GM19463 (cell line): Measurements from ENCODE around the gene AEBP1.

Experiments
- ATAC-seq: cut with Tn5 transposase; IDR thresholded peaks from one replicate; pipeline ENCODE4 v1.9.1; 2021; ENCODE audit warnings: mild to moderate bottlenecking, moderate library complexity; ENCODE audit not compliant: unreplicated experiment

Gene AEBP1

DNA sequence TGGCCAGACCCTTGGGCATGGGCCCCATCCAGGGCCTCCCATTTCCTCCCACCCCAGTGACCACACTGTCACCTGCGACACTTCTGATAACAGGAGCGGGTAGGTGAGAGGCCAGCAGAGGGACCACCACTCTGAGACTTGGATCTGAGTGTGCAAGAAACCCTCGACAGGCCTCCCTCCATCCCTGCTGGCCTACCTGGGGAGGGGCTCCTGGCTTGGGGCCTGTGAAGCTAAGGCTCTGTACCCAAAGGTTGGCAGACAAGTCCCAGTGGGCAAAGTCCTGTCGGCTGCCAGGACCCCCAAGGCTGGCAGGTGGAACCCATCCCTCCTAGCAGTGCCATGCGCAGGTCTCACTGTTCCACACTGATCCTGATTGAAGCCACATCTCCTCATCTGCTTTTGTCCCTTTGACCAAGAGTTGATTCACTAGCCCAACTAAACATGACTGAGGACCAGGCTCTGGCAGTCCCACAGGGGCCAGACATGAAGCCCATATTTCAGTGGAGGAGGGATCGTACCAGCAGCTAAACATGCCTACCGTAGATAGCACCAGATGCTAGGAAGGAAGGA is 37.6 kb upstream of the AEBP1 start:
- no peak for ATAC-seq

DNA sequence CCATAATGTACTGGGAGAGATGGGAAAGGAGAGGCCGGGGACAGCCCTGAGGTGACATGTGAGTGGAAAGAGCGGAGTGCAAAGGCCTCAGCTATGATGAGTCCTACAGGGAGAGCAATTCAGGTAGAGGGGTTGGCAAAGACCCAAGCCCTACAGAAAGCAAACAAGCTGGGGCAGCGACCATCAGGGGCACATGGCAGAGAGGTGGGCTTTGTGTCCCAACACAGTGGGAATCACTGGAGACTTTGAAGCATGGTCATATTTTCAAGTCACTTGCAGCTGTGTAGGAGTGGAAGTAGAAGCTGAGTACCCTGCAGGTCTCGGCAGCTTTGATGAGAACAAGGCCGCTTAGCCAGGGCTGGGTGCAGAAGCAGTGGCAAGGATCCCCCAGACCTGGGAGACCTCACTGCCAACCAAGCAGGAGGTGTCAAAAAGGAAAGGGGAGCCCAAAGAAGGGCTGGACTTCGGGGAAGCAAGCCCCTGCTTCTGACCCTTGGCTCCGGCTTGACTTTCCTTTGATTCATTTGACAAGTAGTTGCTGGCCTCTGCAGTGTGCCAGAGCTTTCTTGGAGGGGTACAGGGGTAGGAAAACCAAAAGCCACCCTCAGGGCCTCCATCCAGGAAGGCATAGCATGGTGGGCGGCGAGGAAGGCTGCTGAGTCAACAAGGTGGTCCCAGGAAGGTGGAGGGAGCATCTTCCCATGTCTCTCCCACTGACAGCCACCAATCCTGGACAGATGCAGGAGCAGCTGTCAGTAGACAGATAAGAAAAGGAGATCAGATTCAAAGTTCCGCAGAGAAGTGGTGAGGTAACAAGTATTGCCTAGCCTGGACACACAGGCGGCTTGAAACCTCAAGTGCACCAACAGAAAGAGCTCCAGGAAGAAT is 36.8 kb upstream of the AEBP1 start:
- no peak for ATAC-seq

DNA sequence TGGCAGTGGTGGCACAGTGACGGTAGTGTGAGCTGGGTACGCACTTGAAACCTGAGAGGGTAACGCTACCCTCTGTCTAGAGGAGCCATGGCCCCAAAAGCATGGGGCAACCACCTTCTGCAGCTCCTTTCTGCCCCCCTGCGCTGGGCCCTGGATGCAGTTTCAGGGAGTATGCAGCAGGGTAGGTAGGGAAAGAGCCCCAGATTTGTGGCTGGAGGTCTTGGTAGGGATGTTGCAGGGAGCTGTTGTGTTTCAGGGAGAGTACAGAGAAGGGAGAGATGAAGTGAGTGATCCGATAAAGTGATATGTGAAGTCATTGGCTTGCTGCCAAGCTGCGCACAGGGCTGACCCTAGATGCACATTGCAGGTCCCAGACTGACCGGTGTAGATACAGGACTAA is 36.1 kb upstream of the AEBP1 start:
- no peak for ATAC-seq

DNA sequence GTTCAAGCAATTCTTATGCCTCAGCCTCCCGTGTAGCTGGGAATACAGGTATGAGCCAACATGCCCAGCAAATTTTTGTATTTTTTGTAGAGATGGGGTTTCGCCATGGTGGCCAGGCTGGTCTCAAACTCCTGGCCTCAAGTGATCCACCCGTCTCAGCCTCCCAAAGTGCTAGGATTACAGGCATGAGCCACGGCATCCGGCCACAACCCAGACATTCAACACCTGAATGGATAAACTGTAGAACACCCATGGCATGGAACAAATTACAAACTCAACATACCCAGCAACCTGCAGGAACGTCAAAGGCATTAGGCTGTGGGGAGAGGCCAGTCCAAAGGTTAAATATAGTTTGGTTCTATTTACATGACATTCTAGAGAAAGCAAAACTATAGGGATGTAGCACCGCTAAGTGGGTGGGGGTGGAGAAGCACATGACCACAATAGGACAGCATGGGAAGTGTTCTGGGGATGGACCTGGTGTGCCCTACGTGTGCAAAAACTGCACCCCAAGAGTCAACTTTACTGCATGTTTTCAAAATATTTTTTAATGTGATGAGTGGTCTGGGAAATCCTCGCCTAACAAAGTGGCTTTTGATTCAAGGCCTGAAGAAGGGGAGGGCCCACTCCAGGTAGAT is 32.3 kb upstream of the AEBP1 start:
- ATAC-seq = no peak

DNA sequence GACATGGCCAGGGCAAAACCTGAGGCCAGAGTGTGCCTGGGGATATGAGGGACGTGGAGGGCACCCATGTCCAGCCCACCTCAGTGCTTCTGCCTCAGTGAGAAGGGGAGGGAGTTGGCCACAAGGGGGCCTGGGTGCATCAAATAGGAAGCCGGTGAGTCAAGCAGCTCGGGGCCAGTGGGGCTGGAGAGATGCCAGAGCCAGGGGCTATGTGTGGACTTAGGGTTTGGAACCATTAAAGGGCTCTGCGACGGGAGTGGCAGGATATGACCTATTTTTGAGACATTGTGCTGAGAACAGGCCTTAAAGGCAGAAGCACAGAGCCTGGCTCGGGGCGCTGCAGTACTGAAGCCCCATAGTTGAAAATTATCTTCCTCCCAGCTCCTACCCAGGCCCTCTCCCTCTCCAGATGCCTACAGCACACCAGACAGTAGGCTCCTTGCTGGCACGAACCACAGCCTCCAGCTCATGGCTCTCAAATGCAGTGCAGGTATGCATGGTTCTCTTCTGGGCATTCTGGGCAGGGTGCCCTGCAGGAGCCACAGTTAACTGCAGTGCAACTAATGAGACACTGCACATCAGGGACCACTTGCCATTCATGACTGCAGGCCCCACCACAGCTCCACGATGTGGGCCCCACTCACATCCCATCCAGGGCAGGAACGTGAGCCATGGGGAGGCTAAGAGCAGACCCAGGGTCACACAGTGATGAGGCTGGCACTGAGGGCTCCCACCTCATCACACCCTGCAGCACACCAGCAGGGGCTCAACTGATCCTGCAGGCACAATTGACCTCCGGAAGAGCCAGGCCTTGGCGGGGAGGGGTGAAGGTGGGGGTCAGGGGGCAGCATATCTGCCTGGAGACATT is 31.5 kb upstream of the AEBP1 start:
- ATAC-seq = no peak

DNA sequence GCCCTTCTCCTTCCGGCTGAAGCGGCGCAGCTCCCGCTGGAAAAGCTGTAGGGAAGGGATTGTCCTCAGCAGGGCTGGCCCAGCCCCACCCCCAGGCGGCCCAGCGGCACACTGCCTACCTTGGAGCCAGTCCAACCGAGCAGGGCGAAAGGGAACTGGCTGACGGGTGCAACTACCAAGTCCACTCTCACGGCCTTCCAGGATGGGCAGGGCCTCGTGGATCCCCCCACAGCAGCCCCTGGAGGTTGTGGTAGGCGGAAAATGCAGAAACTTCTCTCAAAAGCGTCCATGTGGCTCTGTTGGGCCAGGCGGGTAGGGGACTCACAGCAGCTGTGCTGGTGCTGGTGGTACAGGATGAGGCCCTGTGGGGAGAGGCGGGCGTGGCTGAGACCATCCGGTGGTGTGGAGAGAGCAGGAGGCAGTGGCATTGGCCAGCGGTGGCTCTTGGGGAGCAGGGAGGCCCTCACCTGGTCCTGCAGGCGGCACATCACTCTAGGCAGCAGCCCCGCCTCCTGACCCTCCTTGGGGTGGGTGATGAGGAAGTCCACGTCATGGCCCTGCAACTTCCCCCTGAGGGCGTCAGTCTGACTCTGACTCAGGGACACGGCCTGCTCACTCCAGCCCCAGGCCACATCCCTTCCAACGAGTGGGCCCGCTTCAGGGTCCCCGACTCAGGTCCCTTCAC is 30.3 kb upstream of the AEBP1 start:
- ATAC-seq = peak; percentile 67

DNA sequence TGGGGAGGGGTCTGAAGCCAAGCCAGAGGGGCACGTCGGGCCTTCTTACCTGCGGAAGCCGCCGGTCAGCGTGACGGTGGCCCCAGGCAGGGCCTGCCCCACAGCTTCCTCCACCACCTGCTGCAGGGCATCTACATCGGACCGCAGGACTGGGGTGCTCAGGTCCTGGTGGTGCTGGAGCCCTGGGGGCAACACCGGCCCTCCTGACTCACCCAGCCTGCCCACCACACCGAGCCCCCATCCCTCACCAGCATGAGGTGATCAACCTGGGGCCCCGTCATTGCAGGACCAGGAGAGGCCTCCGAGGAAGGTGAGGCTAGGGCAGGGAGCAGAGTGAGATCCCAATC is 29.8 kb upstream of the AEBP1 start:
- no peak for ATAC-seq

DNA sequence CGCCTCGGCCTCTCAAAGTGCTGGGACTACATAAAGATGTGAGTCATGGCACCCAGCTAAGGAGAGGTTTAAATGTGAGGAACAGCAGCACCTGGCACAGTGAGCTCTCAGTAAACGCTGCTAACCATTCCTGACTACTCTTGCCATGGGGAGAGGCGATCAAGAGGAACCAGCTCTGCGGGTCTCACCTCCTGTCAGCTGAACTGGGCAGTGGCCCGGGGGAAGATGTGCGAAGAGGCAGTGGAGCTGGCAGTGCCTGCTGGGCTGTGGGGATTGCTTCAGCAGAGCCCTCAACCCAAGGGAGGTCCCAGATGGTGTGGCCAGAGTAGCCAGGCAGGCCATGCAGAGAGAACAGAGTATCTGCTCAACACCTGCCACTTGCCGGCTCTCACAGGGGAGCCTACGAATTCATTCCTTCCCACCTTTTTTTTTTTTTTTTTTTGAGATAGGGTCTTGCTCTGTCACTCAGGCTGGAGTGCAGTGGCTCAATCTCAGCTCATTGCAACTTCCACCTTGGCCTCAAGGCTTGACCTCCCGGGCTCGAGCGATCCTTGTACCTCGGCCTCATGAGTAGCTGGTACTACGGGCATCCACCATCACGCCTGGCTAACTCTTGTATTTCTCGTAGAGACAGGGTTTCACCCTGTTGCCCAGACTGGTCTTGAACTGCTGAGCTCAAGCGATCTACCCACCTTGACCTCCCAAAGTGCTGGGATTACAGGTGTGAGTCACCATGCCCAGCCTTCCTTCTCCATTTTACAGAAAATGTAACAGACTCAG is 28.7 kb upstream of the AEBP1 start:
- ATAC-seq = no peak

DNA sequence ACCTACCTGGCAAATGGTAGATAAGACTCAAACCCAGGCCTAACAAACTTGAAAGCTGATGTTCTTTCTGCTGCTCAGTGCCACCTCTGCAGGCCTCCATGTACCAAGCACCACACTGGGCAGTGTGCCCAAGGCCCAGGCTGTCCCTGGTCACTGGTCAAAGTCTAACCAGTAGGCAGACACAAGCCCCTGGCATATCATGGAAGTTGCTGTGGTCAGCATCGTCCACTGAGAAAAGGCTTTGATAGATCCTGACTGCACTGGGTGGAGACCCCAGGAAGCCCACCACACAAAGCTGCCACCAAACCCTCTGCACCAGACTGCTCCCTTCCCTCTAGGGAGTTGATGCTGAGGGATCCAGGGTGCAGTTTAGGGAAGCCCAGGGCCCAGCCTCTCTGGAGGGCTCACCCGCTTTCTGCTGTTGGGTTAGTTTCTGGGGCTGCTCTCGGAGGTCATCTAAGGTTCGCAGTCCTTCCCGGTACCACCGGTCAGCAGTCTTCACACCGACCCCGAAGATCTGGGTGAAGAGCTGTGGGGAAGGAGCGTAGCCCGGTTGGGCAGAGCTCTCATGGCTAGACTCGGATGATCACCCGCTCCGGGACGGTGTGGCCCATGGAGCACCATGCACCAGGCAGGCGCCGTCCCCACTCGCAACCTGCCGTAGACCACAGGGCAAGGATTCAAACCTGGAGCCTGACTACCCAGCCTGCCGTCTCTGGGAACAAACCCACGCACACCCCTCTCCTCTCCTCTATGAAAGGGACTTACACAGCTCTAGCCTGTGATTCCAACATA is 27.8 kb upstream of the AEBP1 start:
- ATAC-seq = no peak

DNA sequence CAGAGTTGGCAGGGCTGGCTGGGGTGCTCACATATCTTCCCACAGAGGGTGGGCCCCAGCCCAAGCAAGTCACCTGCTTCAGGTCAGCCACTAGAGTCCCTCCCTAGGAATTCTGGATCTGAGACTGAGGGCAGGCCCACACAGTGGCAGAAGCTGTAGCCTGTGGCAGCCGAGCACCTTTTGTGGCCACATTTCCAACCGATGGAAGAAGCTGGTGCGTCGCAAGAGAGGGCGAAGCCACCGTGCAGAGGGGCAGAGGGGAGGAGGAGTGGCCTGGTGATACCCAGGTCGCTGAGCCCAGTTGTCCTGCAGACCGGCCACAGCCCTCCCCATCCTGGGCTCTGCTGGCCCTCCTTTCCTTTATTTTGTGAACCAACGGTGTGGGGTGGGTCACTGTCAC is 27.1 kb upstream of the AEBP1 start:
- ATAC-seq = no peak

DNA sequence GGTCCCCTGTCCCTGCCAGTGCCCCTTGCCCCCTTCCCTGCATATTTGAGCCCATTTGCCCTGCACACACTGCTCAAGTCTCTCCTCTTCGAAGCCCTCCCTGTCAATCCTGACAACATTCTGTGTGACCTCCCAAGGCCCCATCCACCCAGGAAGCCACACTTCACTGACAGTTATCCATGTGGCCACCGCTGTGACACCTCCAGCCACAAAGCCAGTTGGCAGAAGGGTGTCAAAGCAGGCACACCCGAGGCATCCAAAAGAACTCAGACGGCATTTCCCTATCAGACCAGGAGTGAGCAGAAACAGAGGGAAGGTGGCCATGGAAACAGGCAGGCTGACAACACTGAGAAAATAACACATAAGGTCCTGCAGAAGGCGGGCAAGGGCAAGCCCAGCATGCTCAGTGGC is 26.5 kb upstream of the AEBP1 start:
- ATAC-seq = no peak

DNA sequence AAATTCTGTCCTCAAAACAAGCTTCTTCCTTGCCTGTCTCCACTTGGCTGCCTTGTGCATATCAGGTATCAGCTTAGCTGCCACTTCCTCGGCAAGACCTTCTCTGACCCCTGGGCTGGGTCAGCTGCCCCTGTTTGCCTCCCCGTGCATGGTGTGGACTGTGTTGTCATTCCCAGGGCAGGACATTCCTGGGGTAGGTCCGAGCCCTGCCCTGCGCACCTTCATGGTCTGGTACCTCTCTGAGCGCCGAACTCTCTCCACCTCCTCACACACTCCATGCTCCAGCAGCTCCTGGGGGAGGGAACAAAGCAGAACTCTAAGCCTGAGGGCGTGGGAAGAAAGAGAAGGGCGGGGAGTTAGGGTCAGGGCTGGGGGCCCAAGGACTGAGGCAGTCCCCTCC is 25.6 kb upstream of the AEBP1 start:
- no peak for ATAC-seq

DNA sequence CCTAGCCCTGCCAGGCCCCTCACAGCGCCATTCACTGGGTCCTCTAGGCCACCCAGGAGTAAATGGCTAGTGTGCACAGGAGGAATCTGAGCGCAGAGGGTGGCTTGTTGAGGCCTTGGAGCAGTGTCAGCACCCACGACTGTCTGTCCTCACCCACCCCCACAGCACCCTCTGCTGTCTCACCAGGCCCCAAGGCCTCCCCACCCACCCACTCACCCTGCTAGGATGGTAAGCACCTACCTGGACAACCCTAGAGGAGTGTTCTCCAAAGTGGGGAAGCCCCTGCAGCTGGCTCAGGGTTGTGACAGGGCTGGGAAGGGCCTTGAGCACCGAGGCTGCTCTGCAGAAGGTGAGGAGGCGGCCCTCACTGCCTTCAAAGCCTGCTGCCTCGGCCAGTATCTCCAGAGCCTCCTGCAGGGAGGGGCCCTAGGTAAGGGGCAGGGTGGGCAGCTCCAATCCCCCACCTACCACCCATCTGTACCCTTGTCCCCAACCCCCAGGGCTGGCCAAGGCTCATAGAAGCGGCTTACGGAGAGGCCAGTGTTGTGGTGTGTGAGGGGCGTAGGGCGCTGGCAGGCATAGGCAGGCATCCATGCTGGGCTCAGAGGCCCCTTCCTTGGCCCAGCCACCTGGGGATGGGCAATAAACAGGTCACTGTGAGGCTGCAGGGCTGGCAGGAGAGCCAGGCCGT is 24.7 kb upstream of the AEBP1 start:
- no peak for ATAC-seq

DNA sequence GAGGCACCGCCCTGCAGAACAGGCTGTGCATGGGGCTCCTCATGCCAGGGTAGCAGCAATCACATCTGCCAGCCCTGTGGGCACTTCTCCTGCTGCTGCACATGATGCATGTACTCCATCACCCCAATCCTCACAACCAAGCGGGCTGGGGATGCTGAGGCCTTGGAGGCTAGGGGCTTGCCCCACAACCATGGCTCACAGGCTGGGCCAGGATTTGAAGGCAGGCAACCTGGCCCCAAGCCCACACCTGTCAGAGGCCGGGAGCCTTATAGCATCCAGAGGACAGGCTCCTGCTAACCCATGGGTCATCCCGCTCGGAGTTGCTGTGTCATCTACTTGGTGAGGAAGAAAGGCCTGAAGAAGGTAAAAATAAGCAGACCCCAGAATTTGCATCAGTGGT is 24.0 kb upstream of the AEBP1 start:
- ATAC-seq = no peak

DNA sequence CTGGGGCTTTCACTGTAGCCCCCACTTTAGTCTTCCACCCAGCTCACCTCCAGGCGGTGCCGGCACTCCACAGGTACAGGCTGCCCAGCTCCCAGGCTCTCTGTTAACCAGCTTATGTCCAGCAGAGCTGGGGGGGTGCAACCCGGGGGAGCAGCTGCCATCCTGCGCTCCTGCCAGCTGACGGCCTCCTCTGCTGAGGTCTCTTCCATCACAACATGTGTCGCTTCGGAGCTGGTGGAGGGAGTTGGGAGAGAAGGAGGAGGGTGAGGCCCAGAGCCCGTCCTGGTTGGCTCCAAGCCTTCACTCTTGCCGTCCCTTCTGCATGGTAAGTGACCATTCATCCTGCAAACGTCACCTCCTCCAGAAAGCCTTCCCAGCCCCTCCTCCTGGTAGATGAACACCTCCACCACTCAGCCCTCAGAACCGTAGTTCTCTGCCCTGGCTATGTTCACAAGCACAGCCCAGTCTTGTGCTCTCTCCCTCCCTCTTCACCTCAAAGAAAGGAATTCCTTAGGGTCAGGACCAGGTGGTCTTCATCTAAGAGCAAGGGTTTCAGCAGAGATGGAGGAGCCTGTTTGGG is 23.4 kb upstream of the AEBP1 start:
- ATAC-seq = no peak

DNA sequence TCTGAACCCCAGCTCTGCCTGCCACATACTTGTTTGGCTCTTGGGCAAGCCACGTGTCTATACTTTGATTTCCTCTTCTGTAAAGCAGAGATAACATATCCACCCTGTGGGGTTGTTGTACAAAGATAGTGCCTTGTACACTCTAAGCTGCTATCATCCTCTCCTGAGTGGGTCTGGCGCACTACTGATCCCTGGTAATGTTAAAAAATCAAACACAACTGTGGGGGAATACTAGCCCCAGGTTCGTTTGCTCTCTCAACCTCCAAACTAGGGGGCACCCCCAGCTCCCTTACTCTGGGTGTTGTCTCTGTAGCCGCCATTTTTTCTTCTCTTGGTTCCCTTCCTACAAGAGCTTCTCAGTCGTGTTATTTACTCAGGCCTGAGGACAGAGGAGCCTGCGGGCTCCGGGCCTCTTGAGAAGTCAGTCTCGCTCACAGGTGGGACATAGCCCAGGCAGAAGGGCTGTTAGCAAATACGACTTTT is 22.8 kb upstream of the AEBP1 start:
- ATAC-seq = no peak

DNA sequence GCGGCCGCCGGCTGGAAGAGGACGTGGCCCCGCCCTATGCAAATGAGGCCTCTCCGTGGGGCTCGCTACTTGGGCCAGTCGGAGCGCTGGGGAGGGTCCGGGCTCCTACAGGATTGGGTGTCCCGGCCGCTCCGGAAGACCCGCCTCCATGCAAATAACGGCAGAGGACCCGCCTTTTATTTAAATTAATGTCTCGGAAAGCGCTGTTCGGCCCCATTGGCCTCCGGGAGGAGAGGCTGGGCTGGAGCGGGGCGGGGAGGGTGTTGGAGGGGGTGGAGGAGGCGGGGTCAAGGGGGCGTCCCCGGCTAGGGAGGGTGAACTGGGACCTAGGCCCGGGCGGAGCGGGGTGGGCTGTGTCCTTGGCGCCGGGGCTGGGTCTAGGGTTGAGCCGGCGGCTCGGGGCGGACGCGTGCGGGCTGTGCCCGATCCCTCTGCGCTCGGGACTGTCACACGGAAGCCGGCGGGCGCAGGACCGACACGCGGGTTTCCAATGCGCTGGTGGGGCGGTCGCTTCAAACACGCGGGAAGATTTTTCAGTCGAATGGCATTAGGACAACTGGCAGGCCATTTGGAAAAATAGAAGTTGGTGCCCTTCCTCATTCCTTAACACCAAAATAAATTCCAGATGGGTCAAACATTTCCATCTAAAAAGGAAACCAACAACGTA is 21.5 kb upstream of the AEBP1 start:
- ATAC-seq = peak; percentile 91

DNA sequence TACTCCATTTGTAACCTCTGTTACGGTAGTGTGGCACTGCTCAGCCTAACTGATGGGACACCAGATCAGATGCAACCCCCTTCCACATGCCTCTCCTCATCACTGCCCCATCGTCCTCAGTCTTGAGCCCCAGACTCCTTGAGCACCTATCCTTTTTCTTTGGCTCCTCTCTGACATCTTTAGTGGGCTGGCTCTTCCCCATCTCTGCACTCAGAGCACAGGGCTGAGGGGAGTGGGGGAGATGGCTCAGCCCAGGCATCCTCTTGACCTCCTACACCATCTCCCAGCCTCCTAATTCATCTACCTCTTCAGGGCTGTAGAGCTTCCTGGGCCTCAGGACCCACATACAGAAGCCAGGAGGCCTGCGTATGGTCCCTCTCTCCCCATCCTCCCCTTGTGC is 20.3 kb upstream of the AEBP1 start:
- no peak for ATAC-seq
